OCI-LY3 (cell line): ENCODE data around the gene FOXA2.

Source experiments
- EZH2phosphoT487 ChIP-seq: fragments of 200-600 bp; shearing (Covaris generic); IDR thresholded peaks from 2 replicates; pipeline ENCODE4 v1.6.1; 2018; ENCODE audit warnings: antibody characterized with exemption, mixed run types, low read depth
- TF ChIP-seq, protein P1 (sequence below): fragments of 200-600, 300-600 bp; sonication (generic); IDR thresholded peaks from 2 replicates; pipeline ENCODE4 v1.5.1; 2014; ENCODE audit warnings: antibody characterized with exemption, low read length, low read depth

DNA sequence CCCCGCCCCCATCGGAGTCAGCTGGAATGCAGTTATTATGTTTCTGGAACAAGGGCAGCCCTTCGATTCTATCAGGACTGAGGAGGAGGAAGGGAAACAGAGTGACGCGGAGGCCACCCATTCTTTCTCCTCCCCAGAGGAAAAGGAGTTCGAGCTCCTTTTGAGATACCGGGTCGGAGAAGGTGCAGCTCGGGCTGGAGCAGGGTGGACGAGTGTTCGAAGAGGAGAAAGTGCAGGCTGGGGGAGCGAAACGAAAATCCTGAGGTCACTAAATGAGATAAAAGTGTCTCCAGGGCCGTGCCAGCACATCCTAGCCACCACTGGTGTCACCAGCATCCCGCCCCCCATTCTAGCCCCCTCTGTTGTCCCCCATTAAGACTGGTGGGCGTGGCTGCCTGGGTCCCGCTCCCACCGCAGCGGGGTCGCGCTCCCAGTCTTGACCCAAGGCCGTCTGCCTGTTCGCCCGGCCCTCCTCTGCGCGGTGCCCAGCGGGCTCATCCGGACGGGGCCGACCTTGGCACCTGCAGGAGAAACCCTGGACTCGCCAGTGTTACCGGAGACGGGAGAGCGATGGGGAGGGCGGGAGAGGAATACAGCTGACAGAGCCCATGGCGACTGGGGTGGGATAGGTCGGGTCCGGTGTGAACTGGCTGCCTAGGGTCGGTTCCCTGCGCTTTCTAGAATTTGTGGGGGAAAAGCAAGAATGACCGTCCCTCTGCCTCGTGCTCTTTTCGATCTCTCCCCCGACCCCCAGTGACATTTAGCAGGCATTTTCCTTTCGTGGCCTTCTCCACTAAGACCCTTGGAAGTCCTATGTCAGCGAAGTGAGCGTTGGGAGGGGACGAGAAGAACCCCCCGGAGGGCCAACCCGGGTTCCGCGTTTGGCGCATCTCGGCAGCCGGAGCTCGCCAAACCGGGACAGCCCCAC lies 16.2 kb downstream of the FOXA2 start:
- TF ChIP-seq, protein P1, sequence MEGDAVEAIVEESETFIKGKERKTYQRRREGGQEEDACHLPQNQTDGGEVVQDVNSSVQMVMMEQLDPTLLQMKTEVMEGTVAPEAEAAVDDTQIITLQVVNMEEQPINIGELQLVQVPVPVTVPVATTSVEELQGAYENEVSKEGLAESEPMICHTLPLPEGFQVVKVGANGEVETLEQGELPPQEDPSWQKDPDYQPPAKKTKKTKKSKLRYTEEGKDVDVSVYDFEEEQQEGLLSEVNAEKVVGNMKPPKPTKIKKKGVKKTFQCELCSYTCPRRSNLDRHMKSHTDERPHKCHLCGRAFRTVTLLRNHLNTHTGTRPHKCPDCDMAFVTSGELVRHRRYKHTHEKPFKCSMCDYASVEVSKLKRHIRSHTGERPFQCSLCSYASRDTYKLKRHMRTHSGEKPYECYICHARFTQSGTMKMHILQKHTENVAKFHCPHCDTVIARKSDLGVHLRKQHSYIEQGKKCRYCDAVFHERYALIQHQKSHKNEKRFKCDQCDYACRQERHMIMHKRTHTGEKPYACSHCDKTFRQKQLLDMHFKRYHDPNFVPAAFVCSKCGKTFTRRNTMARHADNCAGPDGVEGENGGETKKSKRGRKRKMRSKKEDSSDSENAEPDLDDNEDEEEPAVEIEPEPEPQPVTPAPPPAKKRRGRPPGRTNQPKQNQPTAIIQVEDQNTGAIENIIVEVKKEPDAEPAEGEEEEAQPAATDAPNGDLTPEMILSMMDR = no peak
- no peak for TF ChIP-seq EZH2phosphoT487
